H1 (cell line): ENCODE measurements around the gene CRYGA. TPM values are rescaled to one million over a fixed set of nuclear protein-coding genes. Genes with fewer than 3 reads are reported as not detected.

Source experiments
- CTCF ChIA-PET: fragments of 300-600 bp; sonication (Branson Sonifier 250); formaldehyde crosslinking; loops from one replicate; lab custom pipeline; 2021; ENCODE audit not compliant: partially characterized antibody; lab: Charles Lee
- POLR2A ChIA-PET: fragments of 300-600 bp; sonication (Branson Sonifier 250); formaldehyde crosslinking; loops from one replicate; lab custom pipeline; 2021; ENCODE audit warnings: inconsistent platforms; ENCODE audit not compliant: partially characterized antibody; lab: Charles Lee
- DNase-seq, 2 experiments: peaks; one replicate each; pipeline versions ENCODE4 v3.0.0 to v3.0.0-alpha.2; 2010 to 2022; ENCODE audit warnings: low spot score in 2 of 2, low read depth in 1 of 2, mixed read lengths in 1 of 2
- FAIRE-seq: peaks from 2 replicates; lab custom pipeline; 2011; peaks lifted over from hg19 to GRCh38; lab: Jason Lieb, UNC
- H2AFZ ChIP-seq: 2 replicates; pipeline ENCODE4 v1.8.1; 2012; ENCODE audit warnings: low read length, inconsistent platforms
- H2AK5ac ChIP-seq: 2 replicates; pipeline ENCODE4 v1.6.1; 2013; ENCODE audit warnings: low read depth, low read length
- H2BK120ac ChIP-seq: replicated peaks from 2 replicates; pipeline ENCODE3; 2013; ENCODE audit warnings: low read depth, low read length, inconsistent platforms
- H2BK12ac ChIP-seq: 2 replicates; pipeline ENCODE4 v1.6.1; 2013; ENCODE audit warnings: low read depth, low read length
- H2BK15ac ChIP-seq: 2 replicates; pipeline ENCODE4 v1.6.1; 2013; ENCODE audit warnings: low read length
- H2BK20ac ChIP-seq: 2 replicates; pipeline ENCODE4 v1.6.1; 2013; ENCODE audit warnings: low read length
- H2BK5ac ChIP-seq: 2 replicates; pipeline ENCODE4 v1.6.1; 2013; ENCODE audit warnings: low read depth, low read length
- H3K14ac ChIP-seq: 2 replicates; pipeline ENCODE4 v1.6.1; 2013; ENCODE audit warnings: inconsistent platforms; ENCODE audit not compliant: insufficient read length
- H3K18ac ChIP-seq: 2 replicates; pipeline ENCODE4 v1.6.1; 2013; ENCODE audit warnings: low read length; ENCODE audit errors: extremely low read depth
- H3K23ac ChIP-seq: 2 replicates; pipeline ENCODE4 v1.6.1; 2013; ENCODE audit warnings: inconsistent platforms; ENCODE audit not compliant: insufficient read length
- H3K23me2 ChIP-seq: 2 replicates; pipeline ENCODE4 v1.6.1; 2013; ENCODE audit warnings: low read depth, low read length
- H3K27ac ChIP-seq: 2 replicates; pipeline ENCODE4 v1.6.1; 2011; ENCODE audit warnings: low read depth, low read length, inconsistent platforms
- H3K27me3 ChIP-seq, 4 experiments: replicated peaks in 1 of 4; 1 replicate in 1 of 4; 2 replicates in 3 of 4; pipeline versions ENCODE4 v1.6.1 to v1.8.1; 2011 to 2013; ENCODE audit warnings: low read length in 3 of 4, mild to moderate bottlenecking in 3 of 4, inconsistent platforms in 2 of 4, mixed read lengths in 2 of 4, moderate library complexity in 1 of 4; ENCODE audit not compliant: control insufficient read depth in 3 of 4, insufficient read depth in 3 of 4; ENCODE audit errors: extremely low read depth in 1 of 4
- H3K36me3 ChIP-seq, 4 experiments: 2 replicates each; pipeline versions ENCODE4 v1.6.1 to v1.8.1; 2011 to 2013; ENCODE audit warnings: mild to moderate bottlenecking in 4 of 4, low read length in 3 of 4, moderate library complexity in 2 of 4, control low read depth in 1 of 4, inconsistent platforms in 1 of 4; ENCODE audit not compliant: insufficient read depth in 4 of 4, control insufficient read depth in 2 of 4
- H3K4ac ChIP-seq: replicated peaks from 2 replicates; pipeline ENCODE3; 2013; ENCODE audit warnings: low read length, low read depth, mixed read lengths, inconsistent platforms; ENCODE audit not compliant: insufficient read length
- H3K4me1 ChIP-seq, 4 experiments: replicated peaks in 1 of 4; 1 replicate in 1 of 4; 2 replicates in 3 of 4; pipeline versions ENCODE4 v1.6.1 to v1.8.1; 2011 to 2013; ENCODE audit warnings: low read length in 3 of 4, inconsistent platforms in 2 of 4, mixed read lengths in 1 of 4; ENCODE audit not compliant: insufficient read depth in 4 of 4, control insufficient read depth in 3 of 4
- H3K4me2 ChIP-seq, 2 experiments: 2 replicates each; pipeline versions ENCODE4 v1.6.1 to v1.8.1; 2011 to 2013; ENCODE audit warnings: low read depth in 2 of 2, low read length in 2 of 2, control low read depth in 1 of 2, inconsistent platforms in 1 of 2, mild to moderate bottlenecking in 1 of 2; ENCODE audit not compliant: insufficient read depth in 1 of 2
- H3K4me3 ChIP-seq, 4 experiments: fragments of 200-600, 300-600 bp in 1 of 4; sonication (generic), shearing (Covaris generic), sonication (Bioruptor Twin) in 1 of 4; 2 replicates each; pipeline versions ENCODE4 v1.5.1 to v1.8.1; 2011 to 2016; ENCODE audit warnings: low read length in 4 of 4, low read depth in 3 of 4, control low read depth in 2 of 4, inconsistent platforms in 2 of 4, mild to moderate bottlenecking in 2 of 4, mixed read lengths in 1 of 4, moderate library complexity in 1 of 4; ENCODE audit not compliant: insufficient read depth in 2 of 4; ENCODE audit errors: extremely low read depth in 1 of 4
- H3K56ac ChIP-seq: replicated peaks from 2 replicates; pipeline ENCODE3; 2013; ENCODE audit warnings: low read depth, mild to moderate bottlenecking, mixed read lengths, low read length, inconsistent platforms; ENCODE audit not compliant: insufficient read length
- H3K79me1 ChIP-seq: 2 replicates; pipeline ENCODE4 v1.6.1; 2013; ENCODE audit warnings: low read depth, low read length, control low read depth
- H3K79me2 ChIP-seq, 2 experiments: 2 replicates each; pipeline versions ENCODE4 v1.6.1 to v1.8.1; 2012 to 2013; ENCODE audit warnings: low read length in 2 of 2, mild to moderate bottlenecking in 2 of 2, inconsistent platforms in 1 of 2; ENCODE audit not compliant: insufficient read depth in 2 of 2, control insufficient read depth in 1 of 2
- H3K9ac ChIP-seq, 4 experiments: replicated peaks in 1 of 4; 1 replicate in 1 of 4; 2 replicates in 3 of 4; pipeline versions ENCODE4 v1.6.1 to v1.8.1; 2011 to 2013; ENCODE audit warnings: low read depth in 3 of 4, low read length in 3 of 4, control low read depth in 2 of 4, mild to moderate bottlenecking in 2 of 4, moderate library complexity in 2 of 4, inconsistent platforms in 1 of 4; ENCODE audit errors: extremely low read depth in 1 of 4
- H3K9me3 ChIP-seq, 2 experiments: 2 replicates each; pipeline versions ENCODE4 v1.6.1 to v1.8.1; 2012 to 2013; ENCODE audit warnings: mild to moderate bottlenecking in 2 of 2, moderate library complexity in 2 of 2, control low read depth in 1 of 2, inconsistent platforms in 1 of 2, low read depth in 1 of 2, low read length in 1 of 2, mixed read lengths in 1 of 2; ENCODE audit not compliant: insufficient read depth in 2 of 2
- H4K20me1 ChIP-seq, 2 experiments: replicated peaks in 1 of 2; 2 replicates each; pipeline versions ENCODE3 to v1.8.1; 2011 to 2013; ENCODE audit warnings: inconsistent platforms in 2 of 2, low read length in 2 of 2, mild to moderate bottlenecking in 1 of 2; ENCODE audit not compliant: insufficient read depth in 2 of 2, control insufficient read depth in 1 of 2
- H4K5ac ChIP-seq: 2 replicates; pipeline ENCODE4 v1.6.1; 2013; ENCODE audit warnings: low read length, low read depth, mixed read lengths, inconsistent platforms; ENCODE audit not compliant: insufficient read length
- H4K8ac ChIP-seq: 2 replicates; pipeline ENCODE4 v1.8.0; 2013; ENCODE audit warnings: mild to moderate bottlenecking, moderate library complexity, low read length, inconsistent platforms; ENCODE audit not compliant: insufficient read depth; ENCODE audit errors: extremely low read depth
- H4K91ac ChIP-seq: replicated peaks from 2 replicates; pipeline ENCODE3; 2013; ENCODE audit warnings: low read length, mixed read lengths, inconsistent platforms; ENCODE audit not compliant: insufficient read length
- CHD1 ChIP-seq: IDR thresholded peaks from 2 replicates; pipeline ENCODE4 v1.6.1; 2012; ENCODE audit warnings: low read depth, low read length, improper control_type of control experiment
- CHD2 ChIP-seq: IDR thresholded peaks from 2 replicates; pipeline ENCODE4 v1.6.1; 2012; ENCODE audit warnings: low read length, improper control_type of control experiment
- FOSL1 ChIP-seq: IDR thresholded peaks from 2 replicates; pipeline ENCODE4 v1.6.1; 2011; ENCODE audit warnings: mild to moderate bottlenecking, low read depth, low read length, moderate library complexity; ENCODE audit not compliant: insufficient read depth
- HDAC6 ChIP-seq: IDR thresholded peaks from one replicate; pipeline ENCODE4 v1.7.1; 2012; ENCODE audit warnings: low read depth, mild to moderate bottlenecking, inconsistent platforms, low read length, moderate library complexity
- NRF1 ChIP-seq: IDR thresholded peaks from 2 replicates; pipeline ENCODE4 v1.6.1; 2011; ENCODE audit warnings: mild to moderate bottlenecking, low read depth, low read length, improper control_type of control experiment
- POLR2A ChIP-seq, 2 experiments: IDR thresholded peaks; 1 replicate in 1 of 2; 2 replicates in 1 of 2; pipeline ENCODE4 v1.6.1; 2011; ENCODE audit warnings: low read depth in 2 of 2, low read length in 2 of 2, mild to moderate bottlenecking in 2 of 2; ENCODE audit errors: control extremely low read depth in 1 of 2
- POLR2AphosphoS5 ChIP-seq: IDR thresholded peaks from 2 replicates; pipeline ENCODE4 v1.6.1; 2011; ENCODE audit warnings: low read depth, low read length
- POU5F1 ChIP-seq: IDR thresholded peaks from 2 replicates; pipeline ENCODE4 v1.6.1; 2011; ENCODE audit warnings: low read depth, mild to moderate bottlenecking, low read length, moderate library complexity
- RBBP5 ChIP-seq: IDR thresholded peaks from 2 replicates; pipeline ENCODE4 v1.7.1; 2012; ENCODE audit warnings: low read depth, mild to moderate bottlenecking, inconsistent platforms, low read length, moderate library complexity, borderline replicate concordance
- SIN3A ChIP-seq, 2 experiments: IDR thresholded peaks in 1 of 2; conservative IDR thresholded peaks in 1 of 2; 2 replicates each; pipeline ENCODE4 v1.6.1; 2011 to 2012; ENCODE audit warnings: low read length in 2 of 2, improper control_type of control experiment in 1 of 2, low read depth in 1 of 2, mild to moderate bottlenecking in 1 of 2
- SIRT6 ChIP-seq: IDR thresholded peaks from one replicate; pipeline ENCODE4 v1.7.1; 2012; ENCODE audit warnings: low read length, inconsistent platforms
- SP4 ChIP-seq: IDR thresholded peaks from 2 replicates; pipeline ENCODE4 v1.6.1; 2012; ENCODE audit warnings: low read length, inconsistent platforms
- SRF ChIP-seq: IDR thresholded peaks from 2 replicates; pipeline ENCODE4 v1.6.1; 2011; ENCODE audit warnings: mild to moderate bottlenecking, low read depth, low read length, moderate library complexity
- TAF7 ChIP-seq: optimal IDR thresholded peaks from 2 replicates; pipeline ENCODE3; 2011; ENCODE audit warnings: low read depth, mild to moderate bottlenecking, inconsistent platforms, low read length, moderate library complexity, borderline replicate concordance
- TEAD4 ChIP-seq: IDR thresholded peaks from 2 replicates; pipeline ENCODE4 v1.6.1; 2012; ENCODE audit warnings: low read depth, low read length, inconsistent platforms, mixed read lengths
- WGBS, 2 experiments: shearing (Covaris generic) in 1 of 2; methylation state at CpG; one replicate each; pipeline versions ENCODE4 v1.1.6 to v1.1.7; 2013 to 2015; ENCODE audit warnings: low lambda C conversion rate in 2 of 2, mixed read lengths in 2 of 2, inconsistent platforms in 1 of 2, low coverage in 1 of 2, missing lambda C conversion rate in 1 of 2; ENCODE audit not compliant: insufficient replicate concordance in 2 of 2, insufficient coverage in 1 of 2, insufficient read length in 1 of 2; ENCODE audit errors: extremely low coverage in 1 of 2, missing lambda C conversion rate in 1 of 2; 5-methylcytosine and 5-hydroxymethylcytosine counted together
- polyA plus RNA-seq, 7 experiments: library from polyadenylated mRNA; depleted of rRNA in 3 of 7; stranded (reverse) in 5 of 7; unstranded in 2 of 7; fragments of >200 nt in 5 of 7; fragments of 200-250 nt in 2 of 7; gene quantifications; 1 replicate in 5 of 7; 2 replicates in 1 of 7; 4 replicates in 1 of 7; pipeline versions ENCODE4 v1.2.1 to v1.2.3, GENCODE V29; 2011 to 2013; ENCODE audit warnings: missing spikeins in 2 of 7, mixed read lengths in 2 of 7
- total RNA-seq: library from RNA; stranded (reverse); fragmentation: NEBNext Ultra II Directional; extraction: Animal tissue kit (Norgen Biotek cat#: 25700); gene quantifications from 2 replicates; pipeline ENCODE4 v1.2.1, GENCODE V29; 2021

CRYGA gene
- total and polyA plus RNA-seq, 2 of the 8 experiments (the other 6 are each of a cell fraction or from before 2014, with no cell fraction given): not detected

GRCh38 chr2:208208335-208209085, 45.1 kb upstream of the CRYGA start:
- Histone ChIP-seq H3K79me2 (no peaks in the 10 kb centered on the region), H3K4me3 (no peak overlapping the region), H2AFZ (no peak overlapping the region), H4K8ac (no peak overlapping the region; the same call in 1 of the 2 replicates), H2BK12ac (no peak overlapping the region), H3K18ac (no peak overlapping the region), H3K4me1 (no peaks in the 10 kb centered on the region), H3K36me3 (no peaks in the 10 kb centered on the region), H4K91ac (no peak overlapping the region), H3K23ac (no peak overlapping the region), H4K5ac (no peak overlapping the region), H3K14ac (no peak overlapping the region), H3K27me3 (no peaks in the 10 kb centered on the region), H3K4ac (no peak overlapping the region), H3K23me2 (no peaks in the 10 kb centered on the region), H3K27ac (no peak overlapping the region), H2BK5ac (no peak overlapping the region), H3K79me1 (no peaks in the 10 kb centered on the region), H4K20me1 (no peaks in the 10 kb centered on the region), H3K9me3 (no peaks in the 10 kb centered on the region), H2BK20ac (no peak overlapping the region), H2AK5ac (no peak overlapping the region), H3K4me2 (no peak overlapping the region), H3K9ac (no peak overlapping the region), H3K56ac (no peak overlapping the region), H2BK15ac (no peak overlapping the region), H2BK120ac (no peak overlapping the region)
- 94% methylated on average over 9 of the region's 9 CpGs; no CpG with 5 or more reads in 1 of the 2 experiments for WGBS, 2 experiments
- FAIRE-seq: no peak
- CTCF ChIA-PET: interaction anchor here (1.3 to 4.1 kb wide), 2 partner anchors 33 to 106 kb away, joined by 5 to 20 read pairs; no protein-coding TSS in a partner anchor
- no peak for DNase-seq
- POLR2A ChIA-PET: interaction anchor here (0.6 kb wide), 1 partner anchor 500 kb away, joined by 3 read pairs; no protein-coding TSS in a partner anchor
- no peak for TF ChIP-seq RBBP5
- TF ChIP-seq TEAD4: no peak
- no peak for TF ChIP-seq CHD2
- TF ChIP-seq CHD1: no peak
- no peak for TF ChIP-seq TAF7
- no peak for TF ChIP-seq SIN3A (conservative IDR thresholded peaks at IDR 0.05 in 1 of 2, IDR thresholded peaks at IDR 0.05 in 1 of 2; ENCODE audit: low read depth in 1 of 2, low read length in 2 of 2)
- no peak for TF ChIP-seq SRF
- no peak for TF ChIP-seq POLR2A (IDR thresholded peaks at IDR 0.05; ENCODE audit: control extremely low read depth in 1 of 2, low read depth in 2 of 2, low read length in 2 of 2)
- TF ChIP-seq FOSL1: no peak
- no peak for TF ChIP-seq POU5F1
- TF ChIP-seq NRF1: no peak
- TF ChIP-seq SIRT6: no peak
- TF ChIP-seq POLR2AphosphoS5: no peak
- no peak for TF ChIP-seq HDAC6
- no peak for TF ChIP-seq SP4
